Activated B cell treated with CpG ODN at 0.5 μM for 24 hours (primary cell): ENCODE results near the gene FZD2. TPM values are rescaled to one million over a fixed set of nuclear protein-coding genes. Genes with fewer than 3 reads are reported as not detected.
A peak's percentile ranks its signal among the peaks of the same experiment; 100 is the strongest.

Experiments
- ATAC-seq: fragments of 200-7000 bp; cut with Tn5 transposase; one replicate; pipeline ENCODE4 v1.10.0; 2021; ENCODE audit warnings: low read depth, mild to moderate bottlenecking, moderate library complexity
- CTCF ChIA-PET: fragments of 350-600 bp; sonication (Branson Sonifier 250); formaldehyde crosslinking; loops from one replicate; lab custom pipeline; 2021; ENCODE audit warnings: antibody characterized with exemption; lab: Charles Lee
- POLR2A ChIA-PET: fragments of 350-600 bp; sonication (Branson Sonifier 250); formaldehyde crosslinking; loops from one replicate; lab custom pipeline; 2021; ENCODE audit warnings: antibody characterized with exemption; lab: Charles Lee
- DNase-seq: peaks from one replicate; pipeline ENCODE4 v3.0.0; 2022
- H3K27ac Mint-ChIP-seq: one replicate; pipeline ENCODE4 v1.8.0; 2020; ENCODE audit warnings: mixed read lengths
- H3K27me3 Mint-ChIP-seq: one replicate; pipeline ENCODE4 v1.8.0; 2021; ENCODE audit warnings: mixed read lengths
- H3K36me3 Mint-ChIP-seq: one replicate; pipeline ENCODE4 v1.8.0; 2021; ENCODE audit warnings: low read depth, mixed read lengths
- H3K4me1 Mint-ChIP-seq: one replicate; pipeline ENCODE4 v1.8.0; 2021; ENCODE audit warnings: mixed read lengths
- H3K4me3 Mint-ChIP-seq: one replicate; pipeline ENCODE4 v1.8.0; 2020; ENCODE audit warnings: mild to moderate bottlenecking, mixed read lengths
- H3K9me3 Mint-ChIP-seq: one replicate; pipeline ENCODE4 v1.8.0; 2020; ENCODE audit warnings: mixed read lengths
- intact Hi-C: fragments of 100-400 bp; cut with micrococcal nuclease; formaldehyde crosslinking; loops from one replicate; pipeline ENCODE4 v1.15.1; 2024
- total RNA-seq: library from RNA; stranded (reverse); gene quantifications from 2 replicates; pipeline ENCODE4 v1.2.3, GENCODE V29; 2022
- TF ChIP-seq, protein P1 (sequence below): fragments of 200-600 bp; IDR thresholded peaks from one replicate; pipeline ENCODE4 v1.8.0; 2022; ENCODE audit warnings: antibody characterized with exemption, mild to moderate bottlenecking

FZD2 gene
- total RNA-seq, 1 donor from 2014 or later = 0.91 TPM

DNA sequence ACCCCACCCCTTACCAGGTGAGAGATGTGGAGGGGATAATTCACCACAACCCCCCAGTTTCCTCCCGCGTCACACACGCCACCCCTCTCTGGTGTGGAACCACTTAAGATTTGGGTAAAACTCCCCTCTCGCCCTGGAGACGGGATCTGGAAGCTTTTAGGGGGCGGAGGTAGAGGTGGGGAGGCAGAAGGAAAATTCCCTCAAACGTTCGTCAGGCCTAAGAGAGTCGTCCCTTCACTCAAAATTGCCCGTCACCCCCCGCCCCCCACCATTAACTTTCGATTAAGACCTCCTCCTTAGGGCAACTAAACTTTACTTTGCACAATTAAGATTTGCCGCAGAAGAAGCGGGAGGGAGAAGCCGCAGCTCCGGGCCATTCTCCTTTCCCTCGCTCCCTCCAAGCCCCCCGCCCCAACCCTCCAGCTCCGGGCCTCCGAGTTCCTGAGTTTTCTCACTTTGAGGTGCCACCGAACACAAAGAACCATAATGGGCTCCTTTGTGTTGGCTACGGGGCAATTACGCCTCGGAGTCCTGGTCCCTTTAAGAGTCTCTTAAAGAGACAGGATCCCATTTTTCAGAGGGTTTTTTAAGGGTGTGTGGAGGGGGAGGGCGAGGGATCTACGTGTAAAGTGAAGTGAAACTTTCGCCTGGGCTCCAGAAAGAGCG is 985 bp upstream of the FZD2 start:
- Mint-ChIP-seq H3K4me3 (peak overlapping the region; percentile 95), H3K4me1 (peaks cover 26% of the 10 kb centered on the region), H3K27me3 (peaks cover 23% of the 10 kb centered on the region), H3K27ac (peak overlapping the region; percentile 90), H3K36me3 (peaks cover 5% of the 10 kb centered on the region), H3K9me3 (no peaks in the 10 kb centered on the region)
- ChIA-PET POLR2A (interaction anchor here (0.6 to 1.5 kb wide), 6 partner anchors 19 to 281 kb away, joined by 3 to 5 read pairs (median 4); partner anchors contain the start of genes CCDC43 and GPATCH8), CTCF (no interaction called here)
- DNase-seq (peak; percentile 30), ATAC-seq (peak; percentile 66)
- intact Hi-C loops = loop anchor here (1.0 to 5.0 kb wide), 5 partner anchors 53 to 506 kb away; partner anchors contain the start of genes DBF4B, GPATCH8 and NMT1
- TF ChIP-seq, protein P1, sequence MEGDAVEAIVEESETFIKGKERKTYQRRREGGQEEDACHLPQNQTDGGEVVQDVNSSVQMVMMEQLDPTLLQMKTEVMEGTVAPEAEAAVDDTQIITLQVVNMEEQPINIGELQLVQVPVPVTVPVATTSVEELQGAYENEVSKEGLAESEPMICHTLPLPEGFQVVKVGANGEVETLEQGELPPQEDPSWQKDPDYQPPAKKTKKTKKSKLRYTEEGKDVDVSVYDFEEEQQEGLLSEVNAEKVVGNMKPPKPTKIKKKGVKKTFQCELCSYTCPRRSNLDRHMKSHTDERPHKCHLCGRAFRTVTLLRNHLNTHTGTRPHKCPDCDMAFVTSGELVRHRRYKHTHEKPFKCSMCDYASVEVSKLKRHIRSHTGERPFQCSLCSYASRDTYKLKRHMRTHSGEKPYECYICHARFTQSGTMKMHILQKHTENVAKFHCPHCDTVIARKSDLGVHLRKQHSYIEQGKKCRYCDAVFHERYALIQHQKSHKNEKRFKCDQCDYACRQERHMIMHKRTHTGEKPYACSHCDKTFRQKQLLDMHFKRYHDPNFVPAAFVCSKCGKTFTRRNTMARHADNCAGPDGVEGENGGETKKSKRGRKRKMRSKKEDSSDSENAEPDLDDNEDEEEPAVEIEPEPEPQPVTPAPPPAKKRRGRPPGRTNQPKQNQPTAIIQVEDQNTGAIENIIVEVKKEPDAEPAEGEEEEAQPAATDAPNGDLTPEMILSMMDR = no peak

DNA sequence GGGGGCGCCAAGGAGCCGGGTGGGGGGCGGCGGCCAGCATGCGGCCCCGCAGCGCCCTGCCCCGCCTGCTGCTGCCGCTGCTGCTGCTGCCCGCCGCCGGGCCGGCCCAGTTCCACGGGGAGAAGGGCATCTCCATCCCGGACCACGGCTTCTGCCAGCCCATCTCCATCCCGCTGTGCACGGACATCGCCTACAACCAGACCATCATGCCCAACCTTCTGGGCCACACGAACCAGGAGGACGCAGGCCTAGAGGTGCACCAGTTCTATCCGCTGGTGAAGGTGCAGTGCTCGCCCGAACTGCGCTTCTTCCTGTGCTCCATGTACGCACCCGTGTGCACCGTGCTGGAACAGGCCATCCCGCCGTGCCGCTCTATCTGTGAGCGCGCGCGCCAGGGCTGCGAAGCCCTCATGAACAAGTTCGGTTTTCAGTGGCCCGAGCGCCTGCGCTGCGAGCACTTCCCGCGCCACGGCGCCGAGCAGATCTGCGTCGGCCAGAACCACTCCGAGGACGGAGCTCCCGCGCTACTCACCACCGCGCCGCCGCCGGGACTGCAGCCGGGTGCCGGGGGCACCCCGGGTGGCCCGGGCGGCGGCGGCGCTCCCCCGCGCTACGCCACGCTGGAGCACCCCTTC is 484 bp downstream of the FZD2 start:
- peak; percentile 12 for ATAC-seq
- peaks cover 5% of the 10 kb centered on the region for H3K36me3 Mint-ChIP-seq
- TF ChIP-seq, protein P1 = no peak
- H3K4me1 Mint-ChIP-seq = peaks cover 26% of the 10 kb centered on the region
- no peak overlapping the region for H3K27ac Mint-ChIP-seq
- peaks cover 18% of the 10 kb centered on the region for H3K27me3 Mint-ChIP-seq
- peak overlapping the region; percentile 86 for H3K4me3 Mint-ChIP-seq
- POLR2A ChIA-PET = interaction anchor here (0.8 to 1.5 kb wide), 5 partner anchors 21 to 371 kb away, joined by 3 to 4 read pairs (median 3); partner anchors contain the start of genes CCDC43, GPATCH8 and TMUB2
- DNase-seq = peak; percentile 37
- no peaks in the 10 kb centered on the region for H3K9me3 Mint-ChIP-seq
- intact Hi-C loops = loop anchor here (1.0 to 5.0 kb wide), 5 partner anchors 55 to 505 kb away; partner anchors contain the start of genes CCDC43, GPATCH8, MEIOC and NMT1
- CTCF ChIA-PET = no interaction called here

DNA sequence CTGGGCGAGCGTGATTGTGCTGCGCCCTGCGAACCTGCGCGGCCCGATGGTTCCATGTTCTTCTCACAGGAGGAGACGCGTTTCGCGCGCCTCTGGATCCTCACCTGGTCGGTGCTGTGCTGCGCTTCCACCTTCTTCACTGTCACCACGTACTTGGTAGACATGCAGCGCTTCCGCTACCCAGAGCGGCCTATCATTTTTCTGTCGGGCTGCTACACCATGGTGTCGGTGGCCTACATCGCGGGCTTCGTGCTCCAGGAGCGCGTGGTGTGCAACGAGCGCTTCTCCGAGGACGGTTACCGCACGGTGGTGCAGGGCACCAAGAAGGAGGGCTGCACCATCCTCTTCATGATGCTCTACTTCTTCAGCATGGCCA is 1.0 kb downstream of the FZD2 start:
- no peaks in the 10 kb centered on the region for H3K9me3 Mint-ChIP-seq
- peaks cover 5% of the 10 kb centered on the region for H3K36me3 Mint-ChIP-seq
- TF ChIP-seq, protein P1 = no peak
- DNase-seq (no peak), ATAC-seq (no peak)
- intact Hi-C loops = loop anchor here (5.0 kb wide), 2 partner anchors 231 to 504 kb away; partner anchors contain the start of gene NMT1
- POLR2A ChIA-PET = interaction anchor here (1.0 kb wide), 1 partner anchor 131 kb away, joined by 3 read pairs; the partner anchor contains the start of gene CCDC43
- peaks cover 18% of the 10 kb centered on the region for H3K27me3 Mint-ChIP-seq
- CTCF ChIA-PET = no interaction called here
- no peak overlapping the region for H3K27ac Mint-ChIP-seq
- peaks cover 26% of the 10 kb centered on the region for H3K4me1 Mint-ChIP-seq
- H3K4me3 Mint-ChIP-seq = peak overlapping the region; percentile 79

DNA sequence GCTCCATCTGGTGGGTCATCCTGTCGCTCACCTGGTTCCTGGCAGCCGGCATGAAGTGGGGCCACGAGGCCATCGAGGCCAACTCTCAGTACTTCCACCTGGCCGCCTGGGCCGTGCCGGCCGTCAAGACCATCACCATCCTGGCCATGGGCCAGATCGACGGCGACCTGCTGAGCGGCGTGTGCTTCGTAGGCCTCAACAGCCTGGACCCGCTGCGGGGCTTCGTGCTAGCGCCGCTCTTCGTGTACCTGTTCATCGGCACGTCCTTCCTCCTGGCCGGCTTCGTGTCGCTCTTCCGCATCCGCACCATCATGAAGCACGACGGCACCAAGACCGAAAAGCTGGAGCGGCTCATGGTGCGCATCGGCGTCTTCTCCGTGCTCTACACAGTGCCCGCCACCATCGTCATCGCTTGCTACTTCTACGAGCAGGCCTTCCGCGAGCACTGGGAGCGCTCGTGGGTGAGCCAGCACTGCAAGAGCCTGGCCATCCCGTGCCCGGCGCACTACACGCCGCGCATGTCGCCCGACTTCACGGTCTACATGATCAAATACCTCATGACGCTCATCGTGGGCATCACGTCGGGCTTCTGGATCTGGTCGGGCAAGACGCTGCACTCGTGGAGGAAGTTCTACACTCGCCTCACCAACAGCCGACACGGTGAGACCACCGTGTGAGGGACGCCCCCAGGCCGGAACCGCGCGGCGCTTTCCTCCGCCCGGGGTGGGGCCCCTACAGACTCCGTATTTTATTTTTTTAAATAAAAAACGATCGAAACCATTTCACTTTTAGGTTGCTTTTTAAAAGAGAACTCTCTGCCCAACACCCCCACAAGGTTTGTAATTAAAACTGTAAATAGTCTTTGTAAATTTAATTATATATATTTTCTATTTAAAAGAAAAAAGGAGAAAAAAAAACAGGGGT is 1.7 kb downstream of the FZD2 start:
- ATAC-seq = no peak
- ChIA-PET CTCF (no interaction called here), POLR2A (no interaction called here)
- Mint-ChIP-seq H3K4me1 (peaks cover 26% of the 10 kb centered on the region), H3K36me3 (peaks cover 5% of the 10 kb centered on the region), H3K4me3 (peak overlapping the region; percentile 79), H3K27ac (no peak overlapping the region), H3K9me3 (no peaks in the 10 kb centered on the region), H3K27me3 (peaks cover 18% of the 10 kb centered on the region)
- TF ChIP-seq, protein P1 = no peak
- DNase-seq = no peak
- intact Hi-C loops = loop anchor here (5.0 kb wide), 2 partner anchors 232 to 503 kb away; partner anchors contain the start of gene NMT1
